Neutrophil (primary cell): ENCODE measurements around the gene NOP9.

Experiments
- H3K27ac ChIP-seq: fragments of 200-600 bp; sonication (generic); 2 replicates; pipeline ENCODE4 v1.5.1; 2016; ENCODE audit warnings: mild to moderate bottlenecking, moderate library complexity
- H3K27me3 ChIP-seq: fragments of 200-600 bp; sonication (generic); 2 replicates; pipeline ENCODE4 v1.6.0; 2016; ENCODE audit warnings: mild to moderate bottlenecking
- H3K36me3 ChIP-seq: fragments of 200-600 bp; sonication (generic); 2 replicates; pipeline ENCODE4 v1.5.1; 2017
- H3K4me1 ChIP-seq, 2 experiments: fragments of 200-600 bp in 1 of 2; sonication (generic) in 1 of 2; 1 replicate in 1 of 2; 2 replicates in 1 of 2; pipeline versions ENCODE4 v1.5.1 to v1.6.1; 2013 to 2016; ENCODE audit warnings: low read depth in 1 of 2, low read length in 1 of 2, mild to moderate bottlenecking in 1 of 2, moderate library complexity in 1 of 2; ENCODE audit not compliant: control insufficient read depth in 1 of 2, insufficient read depth in 1 of 2
- H3K4me3 ChIP-seq, 2 experiments: fragments of 200-600 bp in 1 of 2; sonication (generic) in 1 of 2; 1 replicate in 1 of 2; 2 replicates in 1 of 2; pipeline ENCODE4 v1.5.1; 2013 to 2016; ENCODE audit warnings: low read depth in 1 of 2, low read length in 1 of 2, mild to moderate bottlenecking in 1 of 2, moderate library complexity in 1 of 2
- H3K9me3 ChIP-seq: fragments of 200-600 bp; sonication (generic); 2 replicates; pipeline ENCODE4 v1.5.1; 2016
- TF ChIP-seq, protein P1 (sequence below): fragments of 200-600 bp; sonication (generic); IDR thresholded peaks from 2 replicates; pipeline ENCODE4 v1.5.1; 2016; ENCODE audit warnings: antibody characterized with exemption

NOP9 gene

DNA sequence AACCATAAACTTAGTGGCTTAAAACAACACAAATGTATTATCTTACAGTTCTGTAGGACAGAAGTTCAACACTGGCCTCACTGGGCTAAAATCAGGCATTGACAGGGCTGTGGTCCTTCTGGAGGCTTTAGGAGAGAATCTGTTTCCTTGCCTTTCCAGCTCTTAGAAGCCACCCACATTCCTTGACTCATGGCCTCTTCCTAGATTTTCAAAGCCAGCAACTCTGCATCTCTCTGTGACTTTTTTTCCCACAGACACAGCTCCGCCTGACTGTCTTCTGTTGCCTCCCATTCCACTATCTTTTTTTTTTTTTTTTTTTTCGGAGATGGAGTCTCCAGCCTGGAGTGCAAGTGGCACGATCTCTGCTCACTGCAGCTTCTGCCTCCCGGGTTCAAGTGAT lies 56.6 kb downstream of the NOP9 start:
- Histone ChIP-seq H3K27ac (no peak overlapping the region), H3K4me3 (no peak overlapping the region), H3K36me3 (no peaks in the 10 kb centered on the region), H3K27me3 (peaks cover 19% of the 10 kb centered on the region), H3K4me1 (peaks cover 3 to 6% of the 10 kb centered on the region in 2 experiments), H3K9me3 (no peaks in the 10 kb centered on the region)
- TF ChIP-seq, protein P1, sequence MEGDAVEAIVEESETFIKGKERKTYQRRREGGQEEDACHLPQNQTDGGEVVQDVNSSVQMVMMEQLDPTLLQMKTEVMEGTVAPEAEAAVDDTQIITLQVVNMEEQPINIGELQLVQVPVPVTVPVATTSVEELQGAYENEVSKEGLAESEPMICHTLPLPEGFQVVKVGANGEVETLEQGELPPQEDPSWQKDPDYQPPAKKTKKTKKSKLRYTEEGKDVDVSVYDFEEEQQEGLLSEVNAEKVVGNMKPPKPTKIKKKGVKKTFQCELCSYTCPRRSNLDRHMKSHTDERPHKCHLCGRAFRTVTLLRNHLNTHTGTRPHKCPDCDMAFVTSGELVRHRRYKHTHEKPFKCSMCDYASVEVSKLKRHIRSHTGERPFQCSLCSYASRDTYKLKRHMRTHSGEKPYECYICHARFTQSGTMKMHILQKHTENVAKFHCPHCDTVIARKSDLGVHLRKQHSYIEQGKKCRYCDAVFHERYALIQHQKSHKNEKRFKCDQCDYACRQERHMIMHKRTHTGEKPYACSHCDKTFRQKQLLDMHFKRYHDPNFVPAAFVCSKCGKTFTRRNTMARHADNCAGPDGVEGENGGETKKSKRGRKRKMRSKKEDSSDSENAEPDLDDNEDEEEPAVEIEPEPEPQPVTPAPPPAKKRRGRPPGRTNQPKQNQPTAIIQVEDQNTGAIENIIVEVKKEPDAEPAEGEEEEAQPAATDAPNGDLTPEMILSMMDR = no peak
